ENCODE results near the gene RNF166.

The RNF166 gene

DNA sequence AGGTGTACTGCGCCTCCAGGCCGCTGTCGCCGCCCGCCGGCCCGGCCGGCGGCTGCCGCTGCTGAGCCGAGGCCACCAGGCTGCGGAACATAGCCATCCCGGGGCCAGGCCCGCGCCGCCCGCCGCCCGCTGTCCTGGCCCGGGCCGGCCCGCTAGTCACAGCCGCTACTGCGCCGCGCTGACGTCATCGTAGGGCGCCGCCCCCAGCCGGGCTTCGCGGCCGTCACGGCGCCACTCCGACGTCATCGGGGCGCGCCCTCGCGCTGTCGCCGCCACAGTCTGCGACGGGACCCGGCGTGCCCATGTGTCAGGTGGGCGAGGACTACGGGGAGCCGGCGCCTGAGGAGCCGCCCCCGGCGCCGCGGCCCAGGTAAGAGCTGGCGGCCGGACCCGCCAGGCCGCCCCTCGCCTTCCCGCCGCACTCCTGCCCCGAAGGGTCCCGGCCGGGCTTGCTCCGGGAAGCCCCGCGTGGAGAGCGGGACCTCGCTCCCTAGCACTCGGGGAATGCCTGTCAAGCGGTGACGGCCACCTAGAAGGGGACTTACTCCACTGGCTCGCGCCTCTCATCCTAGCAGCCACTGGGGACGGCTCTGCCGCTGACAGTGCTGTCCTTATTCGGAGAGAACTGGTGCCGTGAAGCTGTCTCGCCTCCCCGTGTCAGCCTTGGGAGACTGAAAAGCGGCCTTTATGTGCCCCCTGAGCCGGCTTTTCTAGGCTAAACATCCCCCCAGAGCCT, at the start of gene RNF166, which contains the start of gene CTU2:
RNF166 (minus strand) TSS at position 180 of the 736 bp plus-strand sequence; CDS start at position 97, 83 bp downstream.
CTU2 (plus strand) TSS at position 275 of the 736 bp plus-strand sequence; CDS start at position 303, 28 bp downstream.
- peak; percentile 99 for DNase-seq (ENCODE audit: low spot score)

DNA sequence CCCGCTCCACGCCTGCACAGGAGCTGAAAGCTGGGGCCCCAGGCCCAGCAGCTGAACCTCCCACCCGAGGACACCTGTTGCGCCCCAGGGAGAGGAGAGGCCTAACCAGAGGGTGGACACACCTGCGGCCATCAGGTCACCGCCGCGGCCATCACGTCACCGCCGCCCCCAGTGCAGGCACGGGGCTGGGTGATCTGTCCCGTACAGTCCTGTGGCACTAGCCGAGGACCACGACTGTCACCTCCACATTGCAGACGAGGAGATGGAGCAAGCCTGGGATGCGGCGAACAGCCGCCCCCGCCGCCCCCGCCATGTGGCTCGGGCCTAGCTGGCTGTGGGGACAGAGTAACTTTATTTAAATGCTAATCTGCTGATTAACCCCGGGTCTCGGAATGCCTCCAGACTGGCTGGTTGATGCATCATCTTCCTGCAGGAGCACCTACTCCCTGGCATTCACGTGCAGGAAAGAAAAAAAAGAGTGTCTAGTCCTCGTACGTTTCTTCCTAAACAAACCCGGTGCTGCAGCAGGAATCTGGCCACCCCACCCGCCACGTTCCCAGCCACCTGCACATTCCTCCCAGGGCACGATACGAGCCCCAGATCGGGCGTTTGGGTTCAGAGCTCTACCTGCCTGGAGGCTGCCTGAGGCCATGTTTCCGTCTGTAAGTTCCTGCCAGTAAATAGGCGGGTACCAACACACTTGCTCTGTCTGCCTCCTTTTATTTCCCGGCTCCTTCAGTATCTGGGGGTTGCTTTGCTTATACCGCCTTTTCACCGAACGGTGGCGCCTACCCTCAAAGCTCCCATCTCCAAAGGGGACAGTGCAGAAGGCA, 48.9 kb upstream of the RNF166 start:
- no peak for DNase-seq (ENCODE audit: low spot score)

- no peak for DNase-seq (ENCODE audit: low spot score)
Observed at GRCh38 chr16:88754109-88754911, 48.1 kb upstream of the RNF166 start.

- no peak for DNase-seq (ENCODE audit: low spot score)
Observed at GRCh38 chr16:88753602-88754001, 47.4 kb upstream of the RNF166 start.

DNA sequence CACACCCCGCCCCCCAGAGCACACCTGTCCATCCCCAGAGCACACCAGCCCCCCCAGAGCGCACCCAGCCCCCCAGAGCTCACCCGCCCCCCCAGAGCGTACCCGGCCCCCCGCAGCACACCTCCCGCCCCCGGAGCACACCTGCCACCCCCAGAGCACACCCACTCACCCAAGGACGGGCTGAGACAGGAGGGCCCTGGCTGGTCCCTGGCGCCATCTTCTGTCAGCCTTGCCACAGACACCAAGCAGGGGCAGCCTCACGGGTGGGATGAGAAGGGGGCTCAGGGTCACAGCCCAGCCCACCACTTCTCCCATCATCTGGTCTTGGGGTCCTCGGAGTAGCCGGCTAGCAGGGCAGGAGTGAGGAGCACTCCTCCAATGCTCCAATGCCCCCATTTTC, 47.0 kb upstream of the RNF166 start:
- no peak for DNase-seq (ENCODE audit: low spot score)

DNA sequence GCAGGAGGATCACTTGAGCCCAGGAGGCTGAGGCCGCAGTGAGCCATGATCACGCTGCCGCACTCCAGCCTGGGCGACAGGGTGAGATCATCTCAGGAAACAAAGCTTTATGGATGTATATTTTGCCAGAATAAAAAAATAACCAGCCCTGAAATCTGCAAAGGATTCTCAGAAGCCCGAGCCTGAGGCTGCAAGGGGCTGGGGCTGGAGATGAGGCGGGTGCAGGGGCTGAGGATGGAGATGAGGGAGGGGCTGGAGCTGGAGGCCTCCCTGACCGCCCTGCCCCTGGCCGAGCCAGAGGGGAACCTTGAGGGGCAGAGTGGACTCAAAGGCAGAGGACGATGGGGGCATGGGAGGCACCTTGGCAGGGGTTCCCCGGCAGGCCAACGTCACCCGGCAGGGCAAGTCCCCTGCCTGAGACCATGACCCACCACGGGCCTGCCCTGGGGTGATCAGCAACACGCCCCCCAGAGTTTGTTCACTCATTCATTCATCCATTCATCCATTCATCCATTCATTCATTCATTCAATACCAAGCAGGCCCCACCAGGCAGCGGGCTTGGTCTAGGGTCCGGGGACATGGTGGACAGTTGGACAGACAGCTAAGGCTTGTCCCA, 46.3 kb upstream of the RNF166 start:
- DNase-seq (ENCODE audit: low spot score): no peak

GRCh38 chr16:88750854-88751253, 44.6 kb upstream of the RNF166 start:
- DNase-seq (ENCODE audit: low spot score): peak; percentile 56

GRCh38 chr16:88749358-88749757, 43.1 kb upstream of the RNF166 start:
- DNase-seq (ENCODE audit: low spot score): no peak

DNA sequence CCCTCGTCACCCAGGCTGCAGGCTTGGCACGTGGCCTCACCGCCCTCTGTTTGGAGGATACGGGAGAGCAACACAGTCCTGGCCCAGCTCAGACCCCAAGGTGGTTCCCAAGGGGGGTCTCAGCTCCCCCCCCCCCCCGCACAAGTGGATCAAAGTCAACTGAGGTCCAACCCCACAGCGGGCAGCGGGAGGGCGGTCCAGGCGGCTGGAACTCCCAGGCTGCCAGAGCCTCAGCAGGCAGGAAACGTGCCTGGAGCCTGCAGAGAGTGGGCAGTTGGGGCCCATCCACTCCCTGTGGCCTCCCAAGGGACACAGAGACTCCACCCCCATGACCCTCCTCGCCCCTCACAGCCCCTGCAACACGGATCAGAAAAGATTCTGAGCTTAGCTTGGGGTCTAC, 42.2 kb upstream of the RNF166 start:
- no peak for DNase-seq (ENCODE audit: low spot score)

DNA sequence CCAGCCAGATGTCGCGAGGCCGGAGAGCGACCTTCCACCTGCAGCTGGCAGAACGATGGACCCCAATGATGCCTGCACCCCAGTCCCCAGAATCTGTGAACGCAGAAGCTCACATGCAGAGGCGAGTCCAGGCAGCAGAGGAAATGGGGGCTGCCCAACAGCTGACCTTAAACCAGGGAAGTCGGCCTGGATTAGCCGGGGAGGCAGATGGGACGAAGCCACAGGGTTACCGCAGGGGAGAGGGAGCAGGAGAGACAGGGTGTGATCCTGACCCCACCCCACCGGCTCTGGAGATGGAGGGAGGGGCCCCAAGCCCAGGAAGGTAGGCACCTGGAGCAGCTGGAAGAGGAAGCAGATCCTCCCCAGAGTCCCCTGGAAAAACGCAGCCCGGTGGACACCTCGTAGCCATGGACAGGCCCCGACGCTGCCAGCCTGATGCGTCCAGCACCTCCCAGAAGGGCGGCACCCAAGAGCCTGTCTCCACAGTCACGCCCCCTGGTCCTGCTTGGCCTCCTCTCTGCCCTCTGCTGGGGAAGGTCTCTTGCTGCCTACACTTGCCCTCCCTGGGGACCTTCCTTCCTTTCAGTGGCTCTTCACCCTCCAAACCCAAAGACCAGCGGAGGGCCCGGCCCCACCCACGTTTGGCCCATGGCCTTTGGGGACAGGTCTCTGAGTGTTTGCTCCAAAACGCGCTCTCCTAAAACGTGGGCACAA, 41.5 kb upstream of the RNF166 start:
- DNase-seq (ENCODE audit: low spot score): peak; percentile 77

DNA sequence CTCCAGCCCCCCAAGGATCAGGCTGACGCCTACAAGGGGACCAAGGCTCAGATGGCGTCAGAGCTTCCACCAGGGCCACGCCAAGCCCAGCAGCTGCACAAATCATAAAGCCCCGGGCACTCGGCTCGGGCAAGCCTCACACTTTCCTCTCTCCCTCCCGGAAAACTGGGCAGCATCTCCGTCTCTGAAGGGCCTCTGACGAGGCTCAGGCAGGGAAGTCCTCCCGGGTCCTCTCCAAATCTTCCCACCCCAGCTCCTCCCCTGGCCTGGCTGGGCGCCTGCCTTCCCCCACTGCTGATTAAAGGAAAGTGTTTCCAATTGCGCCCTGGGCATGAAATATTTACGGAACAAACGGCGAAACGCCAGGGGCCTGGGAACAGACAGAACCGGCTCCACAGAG, 40.3 kb upstream of the RNF166 start:
- no peak for DNase-seq (ENCODE audit: low spot score)

- DNase-seq (ENCODE audit: low spot score): no peak
Observed at GRCh38 chr16:88744577-88745521, 38.6 kb upstream of the RNF166 start.

DNA sequence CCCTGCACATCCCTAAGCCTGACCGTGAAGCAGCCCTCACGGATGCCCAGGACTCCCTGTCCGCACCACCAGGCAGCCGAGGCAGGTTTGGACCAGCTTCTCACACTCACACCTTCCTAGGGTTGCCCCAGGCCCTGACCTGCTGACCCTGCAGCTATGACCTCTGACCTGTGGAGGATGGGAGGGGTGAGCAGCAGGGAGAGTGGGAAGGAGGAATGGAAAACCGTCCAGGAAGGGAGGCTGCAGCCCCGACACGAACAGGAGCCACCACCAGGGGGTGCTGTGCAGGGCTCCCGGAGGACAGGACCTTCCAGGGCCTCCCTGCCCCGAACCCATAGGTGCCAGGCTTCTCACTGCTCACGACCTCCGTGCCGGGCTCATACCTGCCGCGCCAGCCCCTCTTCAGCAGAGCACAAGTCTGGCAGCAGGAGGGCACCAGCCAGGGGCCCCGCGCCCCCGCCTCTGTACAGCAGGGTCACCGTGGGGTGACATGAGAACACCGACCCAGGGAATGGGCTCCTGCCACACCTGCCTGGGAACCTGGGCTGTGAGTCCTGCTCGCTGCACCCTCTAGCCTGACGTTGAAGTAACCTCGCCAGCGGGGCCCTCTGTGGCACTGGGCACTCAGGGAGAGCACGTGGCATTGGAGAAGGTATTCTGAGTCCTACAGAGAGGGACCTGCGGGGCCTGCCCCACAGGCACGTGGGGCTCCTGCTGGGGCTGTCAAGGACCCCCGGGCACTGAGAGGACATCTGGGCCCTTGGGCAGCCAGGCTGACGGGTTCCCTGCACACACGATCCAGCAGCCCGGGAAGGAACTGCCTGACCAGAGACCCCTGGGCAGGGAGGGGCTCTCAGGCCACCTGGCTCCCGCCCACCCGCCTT, 37.7 kb upstream of the RNF166 start:
- peak; percentile 90 for DNase-seq (ENCODE audit: low spot score)

GRCh38 chr16:88742896-88743605, 36.8 kb upstream of the RNF166 start:
- DNase-seq (ENCODE audit: low spot score): no peak

DNA sequence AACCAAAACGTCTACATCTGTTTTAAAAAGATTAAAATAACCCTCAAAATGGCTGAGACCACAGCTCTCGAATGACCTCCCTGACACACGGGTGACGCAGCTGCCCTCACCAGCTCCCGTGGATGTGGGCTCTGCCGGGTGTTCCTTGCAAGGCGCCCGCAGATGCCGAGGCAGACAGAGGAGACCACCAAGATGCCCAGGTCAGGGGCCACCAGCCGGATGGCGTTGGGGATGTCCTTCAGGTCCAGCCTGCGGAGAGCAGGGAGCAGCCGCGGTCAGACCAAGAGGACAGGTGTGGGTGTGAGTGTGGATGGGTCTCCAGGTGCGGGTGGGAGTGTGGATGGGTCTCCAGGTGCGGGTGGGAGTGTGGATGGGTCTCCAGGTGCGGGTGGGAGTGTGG, 35.2 kb upstream of the RNF166 start:
- DNase-seq (ENCODE audit: low spot score): no peak

DNA sequence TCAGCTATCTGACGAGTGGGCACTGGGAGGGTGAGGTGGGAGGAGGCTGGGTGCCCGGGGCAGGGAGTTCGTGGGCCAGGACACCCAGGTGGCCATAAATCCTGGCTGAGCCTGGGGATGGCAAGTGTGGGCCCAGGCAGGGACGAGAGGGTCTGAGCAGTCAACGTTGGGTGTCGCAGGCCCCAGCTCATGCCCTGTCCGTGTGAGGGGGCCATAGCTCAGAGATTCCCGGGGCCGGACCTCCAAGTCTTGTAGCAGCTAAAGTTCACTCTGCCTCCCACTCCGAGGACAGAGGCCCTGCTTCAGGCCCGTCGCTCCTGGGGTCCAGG, 34.5 kb upstream of the RNF166 start:
- DNase-seq (ENCODE audit: low spot score): no peak

DNA sequence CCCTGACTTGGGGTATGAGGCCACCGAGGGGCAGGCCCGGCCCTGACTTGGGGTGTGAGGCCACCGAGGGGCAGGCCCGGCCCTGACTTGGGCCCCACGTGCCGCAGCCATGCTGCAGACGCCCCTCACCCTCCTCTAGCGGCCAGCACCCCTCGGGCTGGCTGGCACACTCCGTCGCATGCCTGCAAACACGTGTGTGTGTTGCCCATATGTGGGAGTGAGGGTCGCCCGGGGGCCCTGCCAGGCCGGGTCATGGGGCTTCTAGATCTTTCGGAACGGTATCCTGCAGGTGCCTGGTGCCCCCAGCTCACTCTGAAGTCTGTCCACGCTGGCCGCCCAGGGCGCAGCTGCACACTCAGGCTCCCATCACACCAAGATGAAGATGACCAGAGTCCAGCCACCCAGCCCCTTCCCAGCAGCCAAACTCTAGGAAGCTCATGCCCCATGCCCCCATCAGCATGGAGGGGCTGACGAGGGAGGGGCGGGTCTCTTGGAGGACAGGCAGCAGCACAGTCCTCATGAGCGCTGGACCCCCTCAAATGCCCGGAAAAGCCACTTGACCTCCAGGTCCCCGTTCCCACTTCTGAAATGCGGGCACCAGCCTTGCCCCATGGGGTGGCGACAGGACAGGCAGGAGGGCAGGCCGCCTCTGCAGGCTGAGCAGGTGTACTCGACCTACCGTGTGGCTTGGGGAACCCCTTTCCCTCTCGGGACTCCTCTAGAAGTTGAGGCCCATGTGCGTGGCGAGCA, 33.9 kb upstream of the RNF166 start:
- no peak for DNase-seq (ENCODE audit: low spot score)

Measured in D341Med (cell line).